Stimulated activated CD8-positive, alpha-beta memory T cell treated with anti-CD3 and anti-CD28 coated beads, Interleukin-12 subunit alpha, Interleukin-12 subunit beta, amount 100 ng/mL, for 1 hour (primary cell): ENCODE data around the gene CADM1.

Experiments
- DNase-seq: peaks from one replicate; pipeline ENCODE4 v3.0.0-alpha.2; 2020; ENCODE audit warnings: low read depth

Gene CADM1

DNA sequence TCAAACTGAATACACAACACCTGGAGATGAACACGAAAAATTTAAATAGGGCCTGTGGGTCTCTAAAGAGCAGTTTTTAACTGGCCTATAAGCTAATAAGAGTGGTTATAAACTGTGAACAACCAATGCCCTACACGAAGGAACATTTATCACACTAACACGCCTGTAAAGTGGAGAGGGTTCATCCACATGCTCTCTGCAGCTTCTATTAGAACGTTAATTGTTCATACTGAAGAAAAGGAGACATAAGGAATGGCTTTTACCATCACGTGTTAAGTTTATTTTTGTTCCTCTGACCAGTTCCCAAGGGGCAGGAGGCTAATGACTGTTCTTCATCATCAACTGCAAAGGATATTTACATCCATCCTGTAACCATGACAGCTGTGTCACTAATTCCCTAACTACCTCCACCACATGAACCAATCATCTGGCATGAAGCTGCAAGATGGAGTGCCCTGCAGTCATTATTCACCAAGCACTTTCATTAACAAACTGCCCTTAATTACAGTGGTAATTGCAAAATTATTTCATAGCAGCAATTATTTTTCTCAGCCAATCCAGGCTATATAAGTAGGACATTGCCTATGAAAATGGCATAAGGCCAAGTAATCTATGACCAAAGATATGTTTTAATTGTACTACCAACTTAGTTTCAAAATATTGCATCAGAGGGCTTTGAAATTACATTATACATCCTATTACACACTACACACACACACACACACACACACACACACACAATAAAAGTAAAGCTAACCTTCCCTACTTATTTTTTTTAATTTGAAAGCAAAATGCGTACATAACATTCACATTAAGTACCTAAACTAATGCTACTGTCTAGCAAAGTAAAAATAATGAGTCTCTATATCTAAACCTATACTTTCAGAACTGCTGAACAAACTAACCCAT lies 186.7 kb downstream of the CADM1 start:
- DNase-seq, result no peak

GRCh38 chr11:115316696-115317095 lies 187.5 kb downstream of the CADM1 start:
- DNase-seq, result no peak

DNA sequence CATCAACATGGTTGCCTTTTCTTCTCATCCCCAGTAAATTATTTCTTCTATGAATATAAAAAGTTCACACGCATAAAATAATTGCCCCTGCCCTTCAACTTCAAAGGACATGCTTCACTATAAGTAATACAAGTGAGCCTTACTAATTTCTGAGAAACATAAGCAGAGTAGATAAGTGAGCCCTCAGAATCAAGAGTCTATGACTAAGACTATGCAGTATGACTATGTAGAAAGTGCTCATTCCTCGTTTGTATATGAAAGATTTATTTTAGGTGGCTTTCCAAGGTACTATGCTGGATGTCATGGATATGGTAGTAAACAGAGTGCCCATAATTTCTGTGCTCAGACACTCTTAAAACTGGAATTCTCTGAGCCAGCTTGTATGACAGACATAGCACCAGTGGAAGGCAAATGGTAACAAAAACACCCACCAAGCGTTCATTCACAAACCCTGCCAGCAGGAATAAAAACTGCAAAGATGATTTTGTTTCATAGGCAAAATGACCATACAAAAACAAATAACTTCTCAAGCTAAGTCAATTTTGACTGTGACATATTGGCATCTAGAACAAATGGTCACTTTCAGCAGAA lies 189.8 kb downstream of the CADM1 start:
- no peak for DNase-seq

DNA sequence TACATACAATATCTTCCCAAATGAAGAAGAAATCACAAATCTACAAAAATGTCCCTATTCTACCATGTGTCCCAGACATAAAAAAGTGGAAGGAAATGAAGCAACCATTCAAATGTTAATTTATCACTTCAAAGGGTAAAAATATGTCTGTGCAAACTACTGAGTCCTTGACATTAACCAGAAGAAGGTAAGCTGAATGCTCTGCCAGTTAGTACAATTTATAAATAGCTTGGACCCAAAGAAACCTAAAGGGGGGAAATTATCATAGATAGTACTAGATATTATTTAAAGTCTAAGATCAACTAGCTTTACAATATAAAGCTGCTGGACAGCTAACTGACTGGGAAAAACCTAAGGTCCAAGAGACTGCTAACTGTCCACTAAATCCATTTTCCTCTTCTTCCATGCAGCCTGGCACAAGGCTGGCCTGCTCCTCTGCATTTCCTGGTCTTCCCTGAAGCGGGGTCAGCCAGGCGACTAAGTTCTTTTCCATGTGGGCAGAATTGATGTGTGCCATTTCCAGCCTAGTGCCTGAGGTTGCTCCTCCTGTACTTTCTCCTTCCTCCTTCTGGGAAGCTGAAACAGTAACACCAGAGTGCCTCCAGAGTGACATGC lies 190.9 kb downstream of the CADM1 start:
- no peak for DNase-seq

DNA sequence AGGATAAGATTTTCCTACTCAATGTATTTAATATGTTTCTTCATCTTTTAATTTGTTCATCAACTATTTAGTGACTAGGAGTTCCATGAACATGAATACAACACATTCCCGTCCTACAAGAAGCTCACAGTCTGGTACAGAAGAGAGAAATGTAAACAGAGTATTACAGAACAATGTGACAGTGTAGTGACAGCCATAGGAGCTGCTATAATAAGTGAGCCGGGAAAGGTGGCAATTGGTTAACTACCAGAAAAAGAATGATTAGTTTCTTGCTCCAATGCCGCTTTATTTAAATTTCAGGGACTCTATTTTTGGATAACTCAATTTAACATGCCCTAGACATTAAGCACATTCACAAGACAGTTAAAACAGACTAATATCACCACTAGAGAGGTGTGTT lies 192.3 kb downstream of the CADM1 start:
- no peak for DNase-seq

- DNase-seq, result no peak
These were observed 197.5 kb downstream of the CADM1 start for GRCh38 chr11:115306689-115307088.

DNA sequence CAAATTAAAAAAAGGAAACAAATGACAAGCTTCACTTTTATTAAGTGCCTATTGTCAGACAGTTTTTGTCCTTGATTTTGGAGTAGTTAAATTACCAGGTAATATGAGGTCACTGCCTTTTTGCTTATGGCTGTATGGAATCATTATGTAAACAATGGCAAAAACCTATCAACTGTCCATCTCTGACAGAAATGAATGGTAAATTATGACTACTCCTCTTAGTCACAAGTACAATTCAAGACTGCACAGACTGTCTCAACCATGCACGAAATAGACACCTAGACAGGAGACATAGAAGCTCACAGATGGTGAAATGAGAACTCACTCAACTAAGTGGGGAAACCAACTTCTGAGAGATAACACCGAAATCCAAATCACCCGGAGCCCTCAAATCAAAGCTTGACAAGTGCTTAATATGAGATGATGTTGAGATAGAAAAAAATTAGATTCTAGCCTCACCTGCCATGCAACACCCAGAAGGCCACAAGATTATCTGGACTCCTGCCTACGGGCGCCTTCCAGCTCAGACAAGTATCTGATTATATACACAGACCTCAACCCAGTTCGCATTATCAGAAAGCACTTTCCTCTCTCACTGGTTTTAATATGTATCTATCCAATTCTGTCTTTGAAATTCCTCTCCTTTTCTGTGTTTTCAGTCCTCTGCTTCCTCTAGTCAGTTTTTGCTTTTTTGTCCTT lies 199.3 kb downstream of the CADM1 start:
- no peak for DNase-seq

GRCh38 chr11:115303929-115304531 lies 200.2 kb downstream of the CADM1 start:
- DNase-seq, result no peak

GRCh38 chr11:115302946-115303703 lies 201.1 kb downstream of the CADM1 start:
- DNase-seq, result no peak

DNA sequence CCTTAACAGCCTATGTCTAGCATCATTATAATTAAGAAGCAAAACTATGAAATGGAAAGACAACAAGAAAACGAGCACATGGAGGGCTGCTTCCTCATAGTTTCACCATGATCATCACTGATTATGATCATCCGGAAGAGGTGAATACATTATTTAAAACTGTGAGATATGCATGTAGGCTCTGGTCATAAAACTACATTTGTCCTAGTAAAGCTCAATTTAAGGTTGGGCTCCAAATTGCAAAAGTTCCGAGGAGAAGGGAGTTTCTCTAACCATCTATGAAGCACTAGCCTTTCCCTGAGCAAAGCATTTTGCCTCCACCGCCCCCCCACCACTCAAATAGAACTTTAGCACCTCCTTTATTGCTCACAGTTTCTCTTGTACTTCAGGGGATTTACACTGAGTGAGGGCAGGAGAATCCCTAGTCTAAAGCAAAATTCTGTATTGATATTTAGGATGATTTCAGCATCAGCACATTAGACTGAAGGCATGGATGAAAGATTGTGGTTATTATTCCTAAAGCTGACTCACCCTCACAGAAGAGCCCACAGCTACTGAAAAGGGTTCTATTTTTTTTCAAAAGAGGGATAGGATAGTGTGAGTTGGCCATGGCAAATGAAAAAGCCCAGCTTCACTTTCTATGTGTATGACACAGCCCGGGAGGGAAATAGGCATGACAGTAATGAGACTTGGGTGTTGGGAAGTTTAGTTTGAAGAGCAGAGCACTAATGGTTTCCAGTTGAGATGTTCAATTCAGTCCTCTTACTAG lies 203.4 kb downstream of the CADM1 start:
- DNase-seq, result no peak

- DNase-seq, result no peak
These were observed 205.8 kb downstream of the CADM1 start for GRCh38 chr11:115298300-115299012.

DNA sequence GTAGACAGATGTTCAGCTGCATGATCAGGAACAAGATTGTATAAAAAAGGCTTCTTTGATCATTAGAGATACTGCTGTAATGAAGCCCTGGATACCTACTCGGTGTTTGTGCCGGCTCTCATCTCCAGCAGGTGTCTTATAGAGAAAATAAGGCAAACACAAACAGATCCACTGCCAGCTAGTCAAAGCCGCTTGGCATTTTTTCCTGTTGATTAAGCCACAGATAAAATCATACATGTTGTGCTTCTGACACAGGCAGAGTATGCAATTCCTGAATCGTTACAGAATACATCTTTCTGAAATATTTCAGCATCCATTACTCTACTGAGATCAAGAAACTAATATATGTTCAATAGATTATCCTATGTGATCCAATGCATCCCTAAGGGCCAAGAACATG lies 206.9 kb downstream of the CADM1 start:
- DNase-seq, result no peak

- DNase-seq, result no peak
These were observed 212.9 kb downstream of the CADM1 start for GRCh38 chr11:115291325-115291724.

- no peak for DNase-seq
These were observed 213.3 kb downstream of the CADM1 start for GRCh38 chr11:115290893-115291292.

- DNase-seq, result no peak
These were observed 213.7 kb downstream of the CADM1 start for GRCh38 chr11:115290479-115290878.

DNA sequence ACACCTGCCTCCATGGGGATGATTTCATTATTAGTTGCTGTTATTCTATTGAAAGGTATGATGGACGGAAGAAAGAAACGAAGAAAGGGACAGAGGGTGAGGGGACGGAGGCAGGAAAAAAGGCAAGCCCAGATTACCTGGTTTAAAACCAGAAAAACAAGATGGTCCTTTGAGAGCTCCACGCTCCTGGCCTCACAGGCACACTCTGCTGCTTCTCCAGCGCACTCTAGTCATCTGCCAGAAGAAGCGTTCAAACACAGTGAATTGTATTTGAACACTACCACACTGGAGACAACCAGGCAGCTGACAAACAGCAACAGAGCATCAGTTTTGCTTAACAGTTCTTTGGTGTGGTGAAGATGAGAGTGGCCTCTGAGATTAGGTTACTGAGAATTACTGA lies 216.9 kb downstream of the CADM1 start:
- DNase-seq, result no peak

DNA sequence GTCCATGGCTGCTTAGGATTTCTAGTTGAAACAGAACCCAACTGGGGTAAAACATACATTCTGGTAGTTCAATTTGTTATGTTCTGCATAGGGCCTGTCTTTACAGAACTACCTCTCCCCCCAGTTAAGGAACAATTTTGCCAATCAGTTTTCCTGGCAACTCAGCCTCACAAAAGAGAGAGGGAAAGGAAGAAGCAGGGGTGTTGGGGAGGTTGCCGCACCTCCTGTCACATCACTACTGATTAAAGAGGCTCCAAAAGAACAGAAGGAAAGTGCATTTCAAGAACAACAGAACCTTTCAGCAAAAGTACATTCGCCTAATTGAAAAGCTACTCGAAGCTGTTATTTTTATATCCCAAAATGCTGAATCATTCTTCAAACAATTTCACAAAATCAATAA lies 217.6 kb downstream of the CADM1 start:
- no peak for DNase-seq

- DNase-seq, result no peak
These were observed 219.4 kb downstream of the CADM1 start for GRCh38 chr11:115284773-115285172.

GRCh38 chr11:115282923-115283322 lies 221.3 kb downstream of the CADM1 start:
- no peak for DNase-seq

DNA sequence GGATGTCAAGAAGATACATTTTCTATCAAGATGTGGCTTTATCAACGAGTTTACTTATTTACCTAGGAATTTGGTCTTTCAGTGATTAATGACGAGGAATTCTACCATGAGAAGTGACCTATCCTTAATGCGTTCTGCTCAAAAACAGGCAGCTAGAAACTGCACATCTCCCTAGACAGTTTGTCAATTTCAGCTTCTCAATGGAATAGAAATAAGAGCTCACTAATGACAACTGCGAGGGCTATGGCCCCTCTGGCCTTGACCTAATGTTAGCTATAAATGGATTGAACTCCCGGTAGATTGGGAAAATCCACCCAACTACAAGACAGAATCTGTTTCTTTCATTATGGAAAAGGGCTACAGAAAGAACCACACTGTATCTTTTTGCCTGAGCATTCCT lies 223.4 kb downstream of the CADM1 start:
- no peak for DNase-seq
